PC-3 (cell line): Measurements from ENCODE around the gene TRMU. TPM values are rescaled to one million over a fixed set of nuclear protein-coding genes. Genes with fewer than 3 reads are reported as not detected.

Source experiments
- ATAC-seq: fragments of 200-7000 bp; cut with Tn5 transposase; 2 replicates; pipeline ENCODE4 v1.9.1; 2020; ENCODE audit warnings: mild to moderate bottlenecking, moderate library complexity
- BruUV-seq: library from RNA; stranded (reverse); fragments of 400-500 nt; replicated peaks from 2 replicates; lab custom pipeline; 2021; lab: Mats Ljungman, UMichigan
- CTCF ChIA-PET: fragments of 300-600 bp; sonication (Branson Sonifier 250); formaldehyde crosslinking; loops from one replicate; lab custom pipeline; 2022; ENCODE audit warnings: antibody characterized with exemption; lab: Charles Lee
- POLR2A ChIA-PET: fragments of 300-600 bp; sonication (Branson Sonifier 250); formaldehyde crosslinking; loops from one replicate; lab custom pipeline; 2022; ENCODE audit warnings: antibody characterized with exemption; ENCODE audit not compliant: unreplicated experiment; lab: Charles Lee
- DNase-seq: peaks from one replicate; pipeline ENCODE4 v3.0.0-alpha.2; 2015
- H2AFZ ChIP-seq: fragments of 300-600 bp; sonication (generic); 2 replicates; pipeline ENCODE4 v1.6.0; 2016; ENCODE audit warnings: antibody characterized with exemption, low read length
- H3F3A ChIP-seq: fragments of 300-600 bp; sonication (generic); one replicate; pipeline ENCODE4 v1.6.0; 2017; ENCODE audit warnings: antibody characterized with exemption, low read length, control low read depth, mild to moderate bottlenecking; ENCODE audit not compliant: unreplicated experiment
- H3K27ac ChIP-seq: fragments of 300-600 bp; sonication (generic); 2 replicates; pipeline ENCODE4 v1.5.1; 2016; ENCODE audit warnings: mild to moderate bottlenecking, low read length
- H3K27me3 ChIP-seq: fragments of 300-600 bp; sonication (generic); 2 replicates; pipeline ENCODE4 v1.6.1; 2016; ENCODE audit warnings: low read length, mixed read lengths
- H3K36me3 ChIP-seq: fragments of 300-600 bp; sonication (generic); 2 replicates; pipeline ENCODE4 v1.6.1; 2016; ENCODE audit warnings: low read depth, mixed run types, low read length, mixed read lengths
- H3K4me1 ChIP-seq: fragments of 300-600 bp; sonication (generic); 2 replicates; pipeline ENCODE4 v1.5.1; 2016; ENCODE audit warnings: low read length; ENCODE audit not compliant: insufficient read depth
- H3K4me2 ChIP-seq: fragments of 300-600 bp; sonication (generic); 2 replicates; pipeline ENCODE4 v1.6.0; 2016; ENCODE audit warnings: low read length
- H3K4me3 ChIP-seq: fragments of 300-600 bp; sonication (generic); 2 replicates; pipeline ENCODE4 v1.5.1; 2016; ENCODE audit warnings: mild to moderate bottlenecking, low read length, mixed read lengths
- H3K79me2 ChIP-seq: fragments of 300-600 bp; sonication (generic); 2 replicates; pipeline ENCODE4 v1.6.1; 2017; ENCODE audit warnings: low read length, mixed read lengths
- H3K9ac ChIP-seq: fragments of 300-600 bp; sonication (generic); 2 replicates; pipeline ENCODE4 v1.6.0; 2016; ENCODE audit warnings: mild to moderate bottlenecking, low read length
- H3K9me2 ChIP-seq: fragments of 300-600 bp; sonication (generic); replicated peaks from 2 replicates; pipeline ENCODE4 v1.6.1; 2016; ENCODE audit warnings: mixed run types, low read length, mixed read lengths
- H3K9me3 ChIP-seq: fragments of 300-600 bp; sonication (generic); 2 replicates; pipeline ENCODE4 v1.6.1; 2016; ENCODE audit warnings: low read length, mixed read lengths
- H4K20me1 ChIP-seq: fragments of 300-600 bp; sonication (generic); 2 replicates; pipeline ENCODE4 v1.6.1; 2016; ENCODE audit warnings: low read length, mixed read lengths
- CTCF ChIP-seq: fragments of 300-600 bp; sonication (generic); conservative IDR thresholded peaks from 2 replicates; pipeline ENCODE4 v1.5.1; 2017; ENCODE audit warnings: antibody characterized with exemption, low read depth, mild to moderate bottlenecking, low read length
- EZH2 ChIP-seq: fragments of 300-600 bp; sonication (generic); IDR thresholded peaks from one replicate; pipeline ENCODE4 v1.6.1; 2017; ENCODE audit warnings: antibody characterized with exemption, mild to moderate bottlenecking, low read length; ENCODE audit not compliant: unreplicated experiment
- EZH2phosphoT487 ChIP-seq: fragments of 300-600 bp; sonication (generic); IDR thresholded peaks from 2 replicates; pipeline ENCODE4 v1.6.1; 2018; ENCODE audit warnings: mild to moderate bottlenecking, antibody characterized with exemption, low read length, borderline replicate concordance
- intact Hi-C: fragments of 100-400 bp; cut with micrococcal nuclease; formaldehyde crosslinking; loops from 2 replicates; pipeline ENCODE4 v1.9.0; 2023
- total RNA-seq: library from RNA; depleted of rRNA; stranded (reverse); fragments of >200 nt; gene quantifications from 2 replicates; pipeline ENCODE4 v1.2.3, GENCODE V29; 2014

The TRMU gene
- total RNA-seq, 1 experiment from 2014 or later: 63.5 TPM

GRCh38 chr22:46331496-46331895 lies 4.0 kb upstream of the TRMU start:
- ChIA-PET CTCF (no interaction called here), POLR2A (no interaction called here)
- no peaks in the 10 kb centered on the region for H3F3A ChIP-seq
- H3K27ac ChIP-seq: no peak overlapping the region
- H2AFZ ChIP-seq: no peak overlapping the region
- H3K4me3 ChIP-seq: no peak overlapping the region
- no peaks in the 10 kb centered on the region for H3K9me3 ChIP-seq
- no peaks in the 10 kb centered on the region for H3K27me3 ChIP-seq
- H3K4me2 ChIP-seq: no peak overlapping the region
- H3K9ac ChIP-seq: no peak overlapping the region
- no peak for TF ChIP-seq EZH2
- TF ChIP-seq CTCF: no peak
- no peak for TF ChIP-seq EZH2phosphoT487
- H3K9me2 ChIP-seq: no peaks in the 10 kb centered on the region
- no TSS peak for BruUV-seq
- intact Hi-C loops: no loop called here
- no peak for ATAC-seq
- no peak for DNase-seq
- H4K20me1 ChIP-seq: no peaks in the 10 kb centered on the region
- peaks cover 10% of the 10 kb centered on the region for H3K79me2 ChIP-seq
- H3K4me1 ChIP-seq: no peaks in the 10 kb centered on the region
- no peaks in the 10 kb centered on the region; the same call in 1 of the 2 replicates for H3K36me3 ChIP-seq

DNA sequence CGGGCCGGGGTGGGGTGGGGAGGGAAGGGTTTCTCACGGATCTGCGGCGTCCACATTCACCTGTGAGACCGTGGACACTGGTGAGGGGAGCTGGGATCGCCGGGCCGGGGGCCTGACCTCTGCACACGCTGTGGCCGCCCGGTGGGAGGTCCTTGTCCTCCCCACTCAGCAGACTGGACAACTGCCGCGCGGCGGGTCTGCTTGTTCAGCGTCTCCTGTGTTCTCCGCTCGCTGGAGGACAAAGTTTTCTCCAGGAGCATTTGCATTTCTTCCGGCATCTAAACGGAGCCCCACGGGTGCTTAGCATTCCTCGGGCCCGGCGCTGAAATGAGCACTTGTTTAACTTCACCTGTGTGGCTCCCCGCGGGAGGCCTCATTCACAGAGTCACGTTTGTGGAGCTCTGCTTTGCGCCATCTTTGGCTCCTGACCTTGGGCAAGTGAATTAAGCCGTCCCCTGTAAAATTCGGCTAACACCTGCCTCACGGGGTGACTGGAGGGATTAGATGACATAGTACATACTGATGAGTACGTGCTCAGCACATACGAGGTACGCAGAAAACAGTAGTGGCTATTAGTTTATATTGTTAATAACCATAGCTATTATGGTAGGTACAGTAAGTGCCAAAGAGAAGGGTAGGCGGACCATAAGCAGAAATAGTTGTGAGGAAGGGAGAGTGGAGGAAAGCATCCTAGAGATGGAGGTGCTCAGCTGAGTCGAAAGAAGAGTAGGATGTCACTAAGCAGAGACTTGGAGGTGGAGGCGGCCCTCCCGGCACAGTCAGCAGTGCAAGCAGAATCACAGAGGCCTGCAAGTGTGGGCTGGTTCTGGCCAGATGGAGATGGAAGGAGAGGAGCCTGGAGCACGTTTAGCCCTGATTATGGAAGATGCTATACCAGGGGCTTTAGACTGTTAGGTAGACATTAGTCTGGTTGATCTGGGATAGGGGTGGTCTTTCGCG lies 885 bp downstream of the TRMU start:
- Histone ChIP-seq H2AFZ (peak overlapping the region; percentile 96), H3F3A (no peaks in the 10 kb centered on the region), H3K9me3 (no peaks in the 10 kb centered on the region), H3K79me2 (peaks cover 46% of the 10 kb centered on the region), H3K36me3 (peaks cover 8% of the 10 kb centered on the region; the same call in 1 of the 2 replicates), H3K4me2 (peak overlapping the region; percentile 97), H3K9ac (peak overlapping the region; percentile 97), H3K27ac (peak overlapping the region; percentile 35), H4K20me1 (no peaks in the 10 kb centered on the region), H3K27me3 (no peaks in the 10 kb centered on the region), H3K4me1 (peaks cover 7% of the 10 kb centered on the region; the same call in 1 of the 2 replicates), H3K9me2 (no peaks in the 10 kb centered on the region), H3K4me3 (peak overlapping the region; percentile 97)
- DNase-seq: peak; percentile 4
- ChIA-PET CTCF (no interaction called here), POLR2A (interaction anchor here (0.6 kb wide), 1 partner anchor 220 kb away, joined by 6 read pairs; no protein-coding TSS in a partner anchor)
- intact Hi-C loops: no loop called here
- ATAC-seq: peak; percentile 51
- TSS peak; percentile 26 for BruUV-seq
- no peak for TF ChIP-seq EZH2
- TF ChIP-seq EZH2phosphoT487: no peak
- no peak for TF ChIP-seq CTCF
